22Rv1 (cell line): ENCODE results near the gene AQP7.

Experiments used
- CTCF ChIP-seq: fragments of 450-650 bp; IDR thresholded peaks from 2 replicates; pipeline ENCODE4 v1.5.1; 2017; ENCODE audit warnings: mild to moderate bottlenecking
- ZFX ChIP-seq: fragments of 450-650 bp; IDR thresholded peaks from 2 replicates; pipeline ENCODE4 v1.6.1; 2017; ENCODE audit warnings: antibody characterized with exemption, borderline replicate concordance

- TF ChIP-seq CTCF = no peak
- TF ChIP-seq ZFX = no peak
These were observed 52.6 kb downstream of the AQP7 start for GRCh38 chr9:33349743-33350142.
